HG03095 (cell line): ENCODE results near the gene SPOCK3.

Source experiments
- ATAC-seq: cut with Tn5 transposase; IDR thresholded peaks from one replicate; pipeline ENCODE4 v1.9.1; 2021; ENCODE audit warnings: moderate library complexity; ENCODE audit not compliant: unreplicated experiment

The SPOCK3 gene

GRCh38 chr4:167177925-167178324 is 56.4 kb downstream of the SPOCK3 start:
- ATAC-seq = no peak

GRCh38 chr4:167176723-167177367 is 57.4 kb downstream of the SPOCK3 start:
- no peak for ATAC-seq

- ATAC-seq = no peak
These were observed 62.4 kb downstream of the SPOCK3 start for GRCh38 chr4:167171928-167172327.

- ATAC-seq = no peak
These were observed 65.7 kb downstream of the SPOCK3 start for GRCh38 chr4:167168611-167169010.

- no peak for ATAC-seq
These were observed 83.7 kb downstream of the SPOCK3 start for GRCh38 chr4:167150587-167150986.

GRCh38 chr4:167144605-167145004 is 89.7 kb downstream of the SPOCK3 start:
- ATAC-seq = no peak

GRCh38 chr4:167143018-167143417 is 91.3 kb downstream of the SPOCK3 start:
- ATAC-seq = no peak

- ATAC-seq = no peak
These were observed 98.0 kb downstream of the SPOCK3 start for GRCh38 chr4:167136270-167136669.

- ATAC-seq = no peak
These were observed 105.1 kb downstream of the SPOCK3 start for GRCh38 chr4:167129146-167129545.

GRCh38 chr4:167119392-167119791 is 114.9 kb downstream of the SPOCK3 start:
- no peak for ATAC-seq

- ATAC-seq = no peak
These were observed 117.0 kb downstream of the SPOCK3 start for GRCh38 chr4:167117273-167117672.

- no peak for ATAC-seq
These were observed 119.8 kb downstream of the SPOCK3 start for GRCh38 chr4:167114416-167114971.

- no peak for ATAC-seq
These were observed 122.7 kb downstream of the SPOCK3 start for GRCh38 chr4:167111622-167112021.

GRCh38 chr4:167111092-167111491 is 123.2 kb downstream of the SPOCK3 start:
- no peak for ATAC-seq

- no peak for ATAC-seq
These were observed 124.4 kb downstream of the SPOCK3 start for GRCh38 chr4:167109859-167110258.

- no peak for ATAC-seq
These were observed 128.4 kb downstream of the SPOCK3 start for GRCh38 chr4:167105857-167106256.

- no peak for ATAC-seq
These were observed 131.8 kb downstream of the SPOCK3 start for GRCh38 chr4:167102475-167102874.

GRCh38 chr4:167101035-167101434 is 133.3 kb downstream of the SPOCK3 start:
- ATAC-seq = no peak

- peak; percentile 67 for ATAC-seq
These were observed 134.2 kb downstream of the SPOCK3 start for GRCh38 chr4:167100120-167100519.

- ATAC-seq = no peak
These were observed 146.2 kb downstream of the SPOCK3 start for GRCh38 chr4:167088115-167088514.

- ATAC-seq = no peak
These were observed 150.0 kb downstream of the SPOCK3 start for GRCh38 chr4:167084321-167084720.

GRCh38 chr4:167079762-167080161 is 154.5 kb downstream of the SPOCK3 start:
- no peak for ATAC-seq

GRCh38 chr4:167052631-167053091 is 181.6 kb downstream of the SPOCK3 start:
- ATAC-seq = no peak
